HG02763 (cell line): ENCODE results near the gene GSTO1.

Experiments
- ATAC-seq: cut with Tn5 transposase; IDR thresholded peaks from one replicate; pipeline ENCODE4 v1.9.1; 2021; ENCODE audit warnings: mild to moderate bottlenecking, moderate library complexity; ENCODE audit not compliant: unreplicated experiment

The GSTO1 gene

GRCh38 chr10:104303594-104304355 is 49.1 kb downstream of the GSTO1 start:
- ATAC-seq: no peak

- no peak for ATAC-seq
Observed at GRCh38 chr10:104304356-104304745, 49.7 kb downstream of the GSTO1 start.

DNA sequence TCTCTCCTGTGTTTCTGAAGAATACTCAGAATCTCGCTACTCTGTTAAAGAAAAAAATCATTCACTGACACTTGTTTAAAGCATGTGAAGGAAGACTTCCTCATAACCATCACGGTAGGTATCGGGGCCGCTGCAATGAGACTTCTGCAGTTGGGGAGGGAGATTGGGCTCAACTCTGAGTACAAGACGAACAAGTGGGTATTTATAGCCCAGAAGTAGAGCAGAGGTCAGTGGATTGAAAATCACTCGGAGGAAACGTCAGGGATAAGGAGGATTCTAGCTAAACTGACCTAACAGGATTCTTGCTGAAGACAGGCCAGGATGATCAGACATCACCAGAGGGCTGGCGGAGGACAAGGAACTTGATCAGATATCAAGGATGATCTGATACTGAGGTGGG is 50.2 kb downstream of the GSTO1 start:
- ATAC-seq: no peak

DNA sequence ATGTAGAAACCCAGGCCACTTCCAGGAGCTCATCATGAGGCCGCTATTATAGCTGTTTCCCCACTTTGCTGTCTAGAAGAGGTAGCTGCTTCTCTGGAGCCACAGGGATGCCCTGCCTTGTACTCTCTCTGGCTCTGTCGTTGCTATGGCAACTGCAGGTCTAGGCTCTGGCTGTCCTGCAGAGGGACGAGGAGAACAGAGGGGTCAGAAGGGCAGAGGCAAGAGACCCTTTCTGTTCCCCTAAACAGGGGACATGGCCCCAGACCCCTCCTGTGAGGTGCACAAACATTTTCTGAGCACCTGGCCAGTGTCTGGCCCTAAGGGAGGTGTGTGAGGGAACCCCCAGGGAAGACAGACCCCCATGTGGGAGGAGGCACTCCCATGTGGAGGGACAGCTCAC is 52.2 kb downstream of the GSTO1 start:
- ATAC-seq: no peak

DNA sequence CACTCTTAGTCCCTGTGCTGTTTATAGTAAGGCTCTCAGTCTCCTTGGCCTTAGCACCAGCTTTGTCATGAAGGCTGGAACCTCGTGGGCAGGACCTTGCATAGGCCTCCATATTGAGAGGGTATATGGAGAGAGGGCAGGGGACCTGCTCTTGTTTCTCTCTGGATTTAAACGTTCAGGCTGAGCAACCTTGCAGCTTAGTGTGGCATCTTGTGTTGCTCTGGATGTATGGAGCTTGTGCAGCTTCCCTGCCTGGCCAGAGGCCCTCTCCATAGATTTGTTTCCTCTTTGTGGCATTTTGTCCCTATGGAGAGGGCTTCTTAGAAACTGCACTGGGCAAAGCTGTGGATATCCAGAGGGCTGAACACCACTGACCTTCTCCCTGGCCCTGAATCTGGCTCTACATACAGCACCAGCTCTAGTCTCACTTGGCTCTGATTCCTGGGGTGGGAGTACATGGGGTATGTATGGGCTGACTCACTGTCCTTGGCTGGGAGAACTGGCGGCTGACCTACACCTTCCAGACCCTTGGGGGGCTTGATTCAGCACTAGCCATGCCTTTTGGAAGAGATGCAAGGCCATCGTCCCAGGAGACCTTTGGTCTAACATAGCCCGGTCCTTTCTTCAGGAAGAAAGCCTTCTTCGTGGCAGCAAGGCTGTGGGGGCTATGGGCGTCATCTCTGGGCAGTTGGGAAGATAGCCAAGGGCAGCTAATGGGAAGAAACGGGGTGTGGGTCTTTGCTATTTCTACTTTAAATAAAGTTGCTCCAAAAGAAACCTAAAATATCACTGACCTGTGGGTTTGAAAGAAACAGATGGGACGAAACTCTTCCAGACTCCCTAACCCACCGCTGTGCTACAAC is 53.1 kb downstream of the GSTO1 start:
- ATAC-seq: no peak

- ATAC-seq: peak; percentile 71
Observed at GRCh38 chr10:104308439-104308903, 53.8 kb downstream of the GSTO1 start.

GRCh38 chr10:104309980-104310978 is 55.6 kb downstream of the GSTO1 start:
- no peak for ATAC-seq

DNA sequence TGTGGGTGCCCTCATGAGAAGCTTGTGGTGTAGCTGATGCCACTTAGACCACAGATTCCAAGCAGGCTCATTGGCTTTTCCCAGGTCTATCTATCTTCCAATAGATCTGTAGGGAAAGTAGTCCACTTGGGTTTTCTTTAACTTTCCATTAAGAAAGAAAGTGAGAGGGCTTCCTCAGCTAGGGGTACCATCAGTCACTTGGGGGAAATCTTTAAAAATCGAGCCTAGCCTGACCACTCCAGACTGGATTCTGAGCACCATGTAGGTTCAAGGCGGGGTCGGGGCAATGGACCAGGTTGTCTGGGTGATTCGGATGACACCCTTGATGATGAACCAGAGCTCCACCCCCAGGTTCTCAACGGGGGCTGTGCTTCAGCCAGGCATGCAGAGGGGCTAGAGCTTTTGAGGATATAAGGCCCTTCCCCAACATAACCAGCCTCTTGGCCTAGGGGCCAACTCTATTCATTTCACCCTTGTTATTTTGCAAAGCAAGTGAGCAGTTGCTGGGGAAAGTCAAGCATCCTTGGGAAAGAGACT is 56.6 kb downstream of the GSTO1 start:
- no peak for ATAC-seq

DNA sequence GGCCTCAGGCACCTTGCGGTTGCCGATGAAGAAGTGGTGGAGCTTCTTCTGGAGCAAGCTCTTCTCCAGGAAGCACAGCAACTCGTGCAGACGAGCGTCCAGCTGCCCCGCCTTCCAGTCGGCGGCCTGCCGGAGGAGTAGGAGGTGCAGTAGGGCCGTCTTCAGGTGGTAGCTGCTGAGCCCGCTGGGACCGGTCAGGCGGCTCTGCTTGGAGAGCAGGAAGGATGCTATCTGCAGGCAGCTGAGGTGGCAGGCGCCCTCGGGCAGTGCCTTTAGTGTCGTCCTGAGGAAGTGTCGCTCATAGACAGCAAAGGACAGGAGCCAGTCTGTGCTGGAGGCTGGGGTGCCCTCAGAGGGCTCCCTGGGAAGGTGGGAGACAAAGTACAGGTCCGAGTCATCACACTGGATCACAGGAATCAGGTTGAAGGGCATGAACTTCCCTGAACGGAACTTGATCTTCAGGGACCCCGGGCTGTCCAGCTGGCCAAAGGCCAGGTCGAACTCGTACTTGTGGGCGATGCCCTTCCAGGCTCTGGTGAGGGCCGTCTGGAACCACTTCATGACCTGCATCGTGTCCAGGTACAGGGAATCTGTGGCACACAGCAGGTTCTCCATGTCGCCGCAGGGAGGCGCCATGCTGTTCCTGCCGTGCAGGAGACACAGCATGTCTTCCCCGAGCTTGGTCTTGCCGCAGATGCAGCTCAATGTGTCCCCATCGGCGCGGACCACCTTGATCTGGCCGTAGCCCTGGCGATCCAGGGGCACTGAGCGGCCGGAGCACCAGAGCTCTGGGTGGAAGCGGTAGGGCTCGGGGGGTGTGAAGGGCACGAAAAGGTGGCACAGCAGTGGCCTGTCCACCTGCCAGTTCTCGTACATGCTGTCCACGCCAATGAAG is 60.1 kb downstream of the GSTO1 start:
- ATAC-seq: no peak

- ATAC-seq: no peak
Observed at GRCh38 chr10:104315486-104315921, 60.8 kb downstream of the GSTO1 start.

- ATAC-seq: no peak
Observed at GRCh38 chr10:104316321-104317099, 61.8 kb downstream of the GSTO1 start.
